ENCODE measurements around the gene STOM. TPM values are rescaled to one million over a fixed set of nuclear protein-coding genes. Genes with fewer than 3 reads are reported as not detected.

Gene STOM
- total RNA-seq, 5 donors from 2014 or later (not counting 1 experiment from before 2014, with no cell fraction given): 24.2 to 73.9 (median 57.8) TPM

DNA sequence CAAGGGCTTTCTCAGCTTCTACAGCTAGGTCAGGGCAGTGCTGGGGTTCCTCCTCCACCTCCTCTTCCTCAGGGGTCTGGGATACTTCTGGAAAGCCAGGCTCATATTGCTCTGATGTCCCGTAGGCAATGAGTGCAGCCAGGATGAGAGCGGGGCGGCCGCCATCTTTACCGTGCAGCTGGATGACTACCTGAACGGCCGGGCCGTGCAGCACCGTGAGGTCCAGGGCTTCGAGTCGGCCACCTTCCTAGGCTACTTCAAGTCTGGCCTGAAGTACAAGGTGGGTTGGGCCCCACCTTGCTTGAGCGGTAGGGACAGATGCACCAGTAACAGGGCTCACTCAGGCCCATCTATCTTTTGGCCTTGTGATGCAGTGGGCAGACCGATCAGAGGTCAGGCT, 67.3 kb downstream of the STOM start:
- POLR2A ChIA-PET: no interaction called here

GRCh38 chr9:121302341-121302740, 67.7 kb downstream of the STOM start:
- WGBS (ENCODE audit: insufficient coverage): 100% methylated on average over 3 of the region's 5 CpGs
- ATAC-seq (replicated peaks in 1 of 4) (no peak), DNase-seq (no peak)
- Mint-ChIP-seq H3K27me3 (peaks cover 16 to 17% of the 10 kb centered on the region in 2 donors), H3K4me3 (no peak overlapping the region), H3K9me3 (no peaks in the 10 kb centered on the region), H3K4me1 (peaks cover 13 to 20% (median 19%) of the 10 kb centered on the region in 3 donors), H3K27ac (no peak overlapping the region), H3K36me3 (peaks cover 17% of the 10 kb centered on the region)
- H3K27ac ChIP-seq (ENCODE audit: low read length): no peak overlapping the region
- H3K36me3 ChIP-seq (ENCODE audit: control insufficient read depth in 2 of 2, extremely low read depth in 1 of 2, insufficient read depth in 1 of 2, low read length in 1 of 2): no peaks in the 10 kb centered on the region
- H3K4me1 ChIP-seq (ENCODE audit: control insufficient read depth in 1 of 2, extremely low read depth in 1 of 2, insufficient read depth in 2 of 2, low read length in 2 of 2): peaks cover 3 to 9% of the 10 kb centered on the region in 2 experiments
- no peak overlapping the region for H3K4me3 ChIP-seq (ENCODE audit: control insufficient read depth in 1 of 2, extremely low read depth in 1 of 2, low read length in 1 of 2)
- ChIA-PET CTCF (no interaction called here), POLR2A (no interaction called here)
- H3K9me3 ChIP-seq: no peaks in the 10 kb centered on the region
- peaks cover 0 to 30% of the 10 kb centered on the region in 2 experiments for H3K27me3 ChIP-seq (replicated peaks in 1 of 2; ENCODE audit: control insufficient read depth in 2 of 2, extremely low read depth in 1 of 2, insufficient read depth in 2 of 2, low read length in 1 of 2)

More for the DNA sequence above, 67.3 kb downstream of the STOM start:
- Histone ChIP-seq H3K36me3 (ENCODE audit: control insufficient read depth in 2 of 2, extremely low read depth in 1 of 2, insufficient read depth in 1 of 2, low read length in 1 of 2) (no peaks in the 10 kb centered on the region), H3K4me1 (ENCODE audit: control insufficient read depth in 1 of 2, extremely low read depth in 1 of 2, insufficient read depth in 2 of 2, low read length in 2 of 2) (peaks cover 3 to 9% of the 10 kb centered on the region in 2 experiments), H3K27me3 (replicated peaks in 1 of 2; ENCODE audit: control insufficient read depth in 2 of 2, extremely low read depth in 1 of 2, insufficient read depth in 2 of 2, low read length in 1 of 2) (peaks cover 0 to 30% of the 10 kb centered on the region in 2 experiments), H3K27ac (ENCODE audit: low read length) (no peak overlapping the region), H3K4me3 (ENCODE audit: control insufficient read depth in 1 of 2, extremely low read depth in 1 of 2, low read length in 1 of 2) (no peak overlapping the region), H3K9me3 (no peaks in the 10 kb centered on the region)
- H3K4me3 Mint-ChIP-seq: no peak overlapping the region
- no peak for ATAC-seq (replicated peaks in 1 of 4)
- no peak for DNase-seq
- H3K4me1 Mint-ChIP-seq: peaks cover 13 to 20% (median 19%) of the 10 kb centered on the region in 3 donors
- H3K27me3 Mint-ChIP-seq: peaks cover 16 to 17% of the 10 kb centered on the region in 2 donors
- no peaks in the 10 kb centered on the region for H3K9me3 Mint-ChIP-seq
- WGBS (ENCODE audit: insufficient coverage): 95% methylated on average over 13 of the region's 13 CpGs
- no peak overlapping the region for H3K27ac Mint-ChIP-seq
- CTCF ChIA-PET: no interaction called here
- H3K36me3 Mint-ChIP-seq: peaks cover 19% of the 10 kb centered on the region

GRCh38 chr9:121301881-121302286, 68.2 kb downstream of the STOM start:
- ChIA-PET POLR2A (no interaction called here), CTCF (no interaction called here)
- H3K4me1 ChIP-seq (ENCODE audit: control insufficient read depth in 1 of 2, extremely low read depth in 1 of 2, insufficient read depth in 2 of 2, low read length in 2 of 2): peaks cover 3 to 9% of the 10 kb centered on the region in 2 experiments
- DNase-seq (no peak), ATAC-seq (replicated peaks in 1 of 4) (no peak)
- no peaks in the 10 kb centered on the region for H3K9me3 ChIP-seq
- Mint-ChIP-seq H3K9me3 (no peaks in the 10 kb centered on the region), H3K27ac (no peak overlapping the region), H3K36me3 (peaks cover 17% of the 10 kb centered on the region), H3K27me3 (peaks cover 16 to 17% of the 10 kb centered on the region in 2 donors), H3K4me3 (no peak overlapping the region), H3K4me1 (peaks cover 13 to 20% (median 19%) of the 10 kb centered on the region in 3 donors)
- H3K27ac ChIP-seq (ENCODE audit: low read length): no peak overlapping the region
- no peak overlapping the region for H3K4me3 ChIP-seq (ENCODE audit: control insufficient read depth in 1 of 2, extremely low read depth in 1 of 2, low read length in 1 of 2)
- no peaks in the 10 kb centered on the region for H3K36me3 ChIP-seq (ENCODE audit: control insufficient read depth in 2 of 2, extremely low read depth in 1 of 2, insufficient read depth in 1 of 2, low read length in 1 of 2)
- 88% methylated on average over 11 of the region's 11 CpGs for WGBS (ENCODE audit: insufficient coverage)
- H3K27me3 ChIP-seq (replicated peaks in 1 of 2; ENCODE audit: control insufficient read depth in 2 of 2, extremely low read depth in 1 of 2, insufficient read depth in 2 of 2, low read length in 1 of 2): peaks cover 0 to 30% of the 10 kb centered on the region in 2 experiments

DNA sequence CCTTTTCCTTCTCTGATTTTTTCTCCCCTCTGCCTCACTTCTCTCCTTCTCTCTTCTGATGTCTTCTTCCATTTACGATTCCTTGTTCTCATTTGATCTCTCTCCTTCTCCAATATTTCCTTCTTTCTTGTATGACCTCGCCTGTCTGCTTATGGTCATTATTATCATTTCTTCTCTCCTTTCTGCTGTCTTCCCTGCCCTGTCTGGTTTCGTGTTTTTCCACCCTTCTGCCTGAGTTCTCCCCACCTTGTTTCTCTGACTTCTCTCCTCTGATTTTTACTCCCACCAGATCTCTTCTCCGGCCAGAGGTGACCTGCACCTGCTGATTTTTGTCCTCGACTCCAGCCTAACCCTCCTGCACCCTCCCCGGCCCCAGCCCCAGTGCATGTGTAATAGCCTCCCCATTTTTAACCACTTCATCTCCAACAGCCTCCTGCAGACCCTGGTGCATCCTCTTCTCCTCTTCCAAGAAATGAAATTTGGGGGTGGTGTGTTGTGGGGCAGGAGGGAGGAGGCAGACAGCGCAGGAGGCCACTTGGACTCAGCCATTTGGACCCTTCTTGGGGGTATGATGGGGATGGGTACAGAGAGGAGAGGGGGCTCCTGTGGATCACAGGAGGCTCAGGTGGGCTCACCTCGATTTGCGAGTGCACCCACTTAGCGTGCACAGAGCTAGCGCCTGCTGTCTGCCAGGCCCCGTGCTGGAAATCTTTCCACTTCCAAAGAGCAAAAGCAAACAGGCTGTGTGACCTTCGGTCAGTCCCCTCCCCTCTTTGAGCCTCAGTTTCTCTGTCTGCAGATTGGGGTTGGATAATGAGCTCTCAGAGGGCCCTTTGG, 69.5 kb downstream of the STOM start:
- H3K9me3 ChIP-seq: no peaks in the 10 kb centered on the region
- CTCF ChIA-PET: no interaction called here
- Mint-ChIP-seq H3K27me3 (peaks cover 16 to 17% of the 10 kb centered on the region in 2 donors), H3K4me1 (peaks cover 13 to 20% (median 19%) of the 10 kb centered on the region in 3 donors), H3K9me3 (no peaks in the 10 kb centered on the region), H3K27ac (no peak overlapping the region), H3K4me3 (peak overlapping the region; percentile 65 to 71 (median 68)), H3K36me3 (peaks cover 17% of the 10 kb centered on the region)
- no peaks in the 10 kb centered on the region for H3K36me3 ChIP-seq (ENCODE audit: control insufficient read depth in 2 of 2, extremely low read depth in 1 of 2, insufficient read depth in 1 of 2, low read length in 1 of 2)
- no peak overlapping the region for H3K27ac ChIP-seq (ENCODE audit: low read length)
- H3K27me3 ChIP-seq (replicated peaks in 1 of 2; ENCODE audit: control insufficient read depth in 2 of 2, extremely low read depth in 1 of 2, insufficient read depth in 2 of 2, low read length in 1 of 2): peaks cover 0 to 32% of the 10 kb centered on the region in 2 experiments
- POLR2A ChIA-PET: no interaction called here
- ATAC-seq (replicated peaks in 1 of 4): no peak
- peak overlapping the region in 1 of 2 donors; percentile 62 for H3K4me3 ChIP-seq (ENCODE audit: control insufficient read depth in 1 of 2, extremely low read depth in 1 of 2, low read length in 1 of 2)
- no peak for DNase-seq
- WGBS (ENCODE audit: insufficient coverage): 69% methylated on average over 9 of the region's 13 CpGs
- H3K4me1 ChIP-seq (ENCODE audit: control insufficient read depth in 1 of 2, extremely low read depth in 1 of 2, insufficient read depth in 2 of 2, low read length in 2 of 2): peaks cover 3 to 9% of the 10 kb centered on the region in 2 experiments

DNA sequence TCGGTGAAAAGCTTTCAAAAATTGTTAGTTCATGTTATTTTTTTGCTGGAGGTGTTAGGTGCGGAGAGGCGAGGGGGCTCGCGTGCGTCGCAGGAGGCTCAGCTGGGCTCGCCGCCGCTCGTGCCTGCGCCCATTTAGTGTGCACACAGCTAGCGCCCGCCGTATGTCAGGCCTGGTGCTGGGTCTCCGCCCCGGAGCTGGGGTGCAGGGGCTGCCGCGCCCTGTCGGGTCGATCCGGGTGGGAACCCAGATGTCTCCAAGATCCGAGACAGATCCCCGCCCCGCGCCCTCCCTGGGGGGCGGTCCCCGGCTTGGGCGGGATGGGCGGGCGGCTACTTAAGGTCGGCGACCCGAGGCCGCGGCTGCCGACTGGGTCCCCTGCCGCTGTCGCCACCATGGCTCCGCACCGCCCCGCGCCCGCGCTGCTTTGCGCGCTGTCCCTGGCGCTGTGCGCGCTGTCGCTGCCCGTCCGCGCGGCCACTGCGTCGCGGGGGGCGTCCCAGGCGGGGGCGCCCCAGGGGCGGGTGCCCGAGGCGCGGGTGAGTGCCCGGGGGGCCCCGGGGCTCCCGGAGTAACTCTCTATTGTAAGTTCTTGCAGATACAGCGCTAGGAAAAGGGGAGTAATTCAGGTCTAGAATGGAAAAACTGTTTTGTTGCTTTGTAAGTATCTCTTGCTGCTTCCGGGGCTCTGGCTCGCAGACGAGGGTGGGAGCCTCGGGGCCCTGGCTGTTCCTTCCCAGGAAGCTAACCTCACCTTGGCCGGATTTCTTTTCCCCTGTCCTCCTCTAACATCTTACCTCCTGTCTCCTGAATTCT, 70.4 kb downstream of the STOM start:
- H3K27ac ChIP-seq (ENCODE audit: low read length): no peak overlapping the region
- Mint-ChIP-seq H3K27ac (peak overlapping the region in 1 of 2 donors; percentile 28), H3K4me3 (peak overlapping the region; percentile 66 to 71 (median 68)), H3K27me3 (peaks cover 16 to 17% of the 10 kb centered on the region in 2 donors), H3K36me3 (peaks cover 17% of the 10 kb centered on the region), H3K9me3 (no peaks in the 10 kb centered on the region), H3K4me1 (peaks cover 13 to 20% (median 19%) of the 10 kb centered on the region in 3 donors)
- H3K36me3 ChIP-seq (ENCODE audit: control insufficient read depth in 2 of 2, extremely low read depth in 1 of 2, insufficient read depth in 1 of 2, low read length in 1 of 2): no peaks in the 10 kb centered on the region
- POLR2A ChIA-PET: no interaction called here
- no peaks in the 10 kb centered on the region for H3K9me3 ChIP-seq
- H3K27me3 ChIP-seq (replicated peaks in 1 of 2; ENCODE audit: control insufficient read depth in 2 of 2, extremely low read depth in 1 of 2, insufficient read depth in 2 of 2, low read length in 1 of 2): peaks cover 0 to 32% of the 10 kb centered on the region in 2 experiments
- DNase-seq (peak in 7 of 35 experiments; percentile 8 to 24 (median 16)), ATAC-seq (replicated peaks in 1 of 4) (peak; percentile 58 to 74 (median 64))
- 5% methylated on average over 70 of the region's 74 CpGs for WGBS (ENCODE audit: insufficient coverage)
- H3K4me1 ChIP-seq (ENCODE audit: control insufficient read depth in 1 of 2, extremely low read depth in 1 of 2, insufficient read depth in 2 of 2, low read length in 2 of 2): peaks cover 3 to 9% of the 10 kb centered on the region in 2 experiments
- CTCF ChIA-PET: interaction anchor here in 1 of 2 donors (0.5 kb wide), 1 partner anchor 71 kb away, joined by 3 read pairs; no protein-coding TSS in a partner anchor
- peak overlapping the region; percentile 21 to 62 for H3K4me3 ChIP-seq (ENCODE audit: control insufficient read depth in 1 of 2, extremely low read depth in 1 of 2, low read length in 1 of 2)
